Kidney capillary endothelial cell (primary cell): ENCODE data around the gene IFT43.

Source experiments
- DNase-seq: peaks from one replicate; pipeline ENCODE4 v3.0.0-alpha.2; 2018; ENCODE audit warnings: low spot score

IFT43 gene

DNA sequence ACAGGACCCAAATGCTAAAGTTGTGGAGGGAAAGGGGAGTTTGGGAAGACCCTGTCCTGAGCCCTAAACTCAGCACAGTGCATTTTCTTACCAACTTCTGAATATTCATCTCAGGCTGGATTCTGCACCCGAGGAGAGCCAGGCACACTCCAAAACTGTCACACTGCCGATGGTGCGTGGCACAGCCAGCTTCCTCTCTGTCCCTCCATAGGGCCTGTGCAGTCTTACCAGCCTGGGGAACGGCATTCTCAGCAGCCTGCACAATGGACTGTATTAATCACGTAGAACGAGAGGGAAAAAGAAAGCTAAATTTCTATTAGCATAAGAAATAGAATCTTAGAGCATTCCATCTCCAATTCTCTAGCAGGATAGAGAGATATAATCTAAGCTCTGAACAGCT, 94.9 kb downstream of the IFT43 start:
- no peak for DNase-seq

DNA sequence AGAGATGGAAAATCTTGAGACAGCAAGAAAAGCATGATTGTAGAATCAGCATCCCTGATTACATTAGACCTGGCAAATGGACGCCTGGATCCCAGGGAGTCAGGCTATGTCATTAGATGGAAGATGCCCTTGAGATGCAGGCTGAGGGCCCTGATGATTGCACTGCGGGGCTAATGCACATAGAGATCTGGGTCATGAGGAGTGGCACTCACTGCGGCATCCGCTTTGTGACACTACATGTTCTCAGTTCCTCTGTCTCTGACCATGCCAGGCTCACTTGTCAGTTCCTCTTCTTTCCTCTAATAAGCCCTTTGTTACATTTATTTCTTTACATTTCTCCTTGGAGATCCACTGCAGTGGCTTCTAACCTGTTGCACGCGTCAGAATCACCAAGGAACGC, 96.1 kb downstream of the IFT43 start:
- DNase-seq = no peak

DNA sequence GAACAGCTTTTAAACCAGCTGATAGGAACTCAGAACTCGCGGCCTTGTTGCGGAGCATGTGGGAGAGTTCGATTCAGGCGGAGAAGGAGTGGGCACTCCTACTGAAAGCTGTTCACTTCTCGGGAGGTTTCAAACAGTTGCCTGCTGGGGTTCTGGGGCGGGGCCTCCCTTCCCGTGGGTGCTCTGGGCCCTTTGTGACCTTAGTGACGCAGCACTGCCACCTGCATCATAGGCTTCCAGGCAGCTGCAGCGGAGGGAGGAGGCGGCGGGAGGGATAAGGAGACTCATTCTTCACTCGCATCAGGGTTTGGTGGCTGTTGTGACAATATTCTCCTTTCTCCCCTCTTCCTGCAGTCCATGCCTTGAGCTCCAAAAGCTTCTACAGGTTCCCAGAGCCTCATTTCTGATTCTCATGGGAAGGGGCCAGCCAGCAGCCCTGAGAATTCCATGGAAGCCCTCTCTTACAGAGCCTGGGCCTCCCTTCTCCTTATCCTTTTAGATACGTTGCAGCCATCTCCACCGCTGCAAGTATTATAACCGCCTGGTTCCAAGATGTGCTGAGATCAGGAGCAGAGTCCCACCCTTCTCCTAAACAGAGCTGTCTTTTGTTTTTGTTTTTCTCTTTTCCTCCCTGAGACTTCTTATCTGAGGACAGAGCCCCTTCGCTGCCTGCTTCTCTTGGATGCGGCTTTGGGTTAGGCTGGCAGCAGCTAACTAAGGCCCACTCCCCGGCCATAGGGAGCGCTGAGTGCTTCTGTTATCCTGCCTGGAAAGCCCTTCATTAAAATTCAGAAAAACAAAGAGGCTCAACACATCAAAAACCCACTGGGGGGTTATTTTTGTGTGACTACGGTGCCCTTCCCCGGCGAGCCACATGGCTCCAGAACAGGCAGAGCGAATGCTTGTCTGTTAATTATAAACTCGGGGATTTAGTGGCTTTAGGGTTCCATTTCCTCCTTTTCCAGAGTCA, 98.5 kb downstream of the IFT43 start:
- no peak for DNase-seq

GRCh38 chr14:76085358-76085757, 99.8 kb downstream of the IFT43 start:
- DNase-seq = no peak

DNA sequence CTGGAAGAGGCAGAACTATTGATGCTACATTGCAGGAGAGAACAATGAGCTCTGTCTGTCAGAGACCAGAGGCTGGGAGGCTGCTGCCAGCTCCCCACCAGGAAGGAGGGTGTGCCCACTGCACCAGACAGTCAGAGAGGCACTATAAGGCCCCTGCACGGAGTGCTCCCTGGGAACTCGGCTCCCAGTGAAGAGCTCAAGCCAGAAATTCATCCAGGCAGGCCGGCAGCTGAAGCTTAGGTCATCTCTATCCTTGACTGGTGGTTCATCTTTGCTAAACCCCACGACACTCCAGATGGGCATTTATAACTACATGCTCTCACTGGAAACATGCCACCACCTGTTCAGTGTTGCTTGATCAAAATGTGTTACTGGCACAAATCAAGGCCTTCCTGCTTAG, 101.1 kb downstream of the IFT43 start:
- no peak for DNase-seq

DNA sequence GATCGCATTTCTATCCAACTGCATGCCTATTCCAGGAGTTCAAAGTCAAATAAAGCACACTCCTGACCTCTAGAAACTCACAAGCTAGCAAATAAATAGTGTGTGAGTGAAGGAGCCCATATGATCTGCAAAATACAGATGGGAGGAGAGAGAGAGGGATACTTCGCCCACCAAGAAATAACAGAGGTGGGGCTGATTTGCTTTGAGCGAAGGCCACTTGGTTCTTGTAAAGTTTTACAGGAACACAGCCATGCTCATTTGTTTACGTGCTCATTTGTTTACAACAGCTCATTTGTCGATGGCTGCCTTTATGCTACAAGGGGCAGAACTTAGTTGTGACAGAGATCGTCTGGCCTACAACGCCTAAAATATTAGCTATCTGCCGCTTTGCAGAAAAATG, 102.8 kb downstream of the IFT43 start:
- DNase-seq = no peak

- DNase-seq = no peak
These were observed 103.4 kb downstream of the IFT43 start for GRCh38 chr14:76088771-76089571.

DNA sequence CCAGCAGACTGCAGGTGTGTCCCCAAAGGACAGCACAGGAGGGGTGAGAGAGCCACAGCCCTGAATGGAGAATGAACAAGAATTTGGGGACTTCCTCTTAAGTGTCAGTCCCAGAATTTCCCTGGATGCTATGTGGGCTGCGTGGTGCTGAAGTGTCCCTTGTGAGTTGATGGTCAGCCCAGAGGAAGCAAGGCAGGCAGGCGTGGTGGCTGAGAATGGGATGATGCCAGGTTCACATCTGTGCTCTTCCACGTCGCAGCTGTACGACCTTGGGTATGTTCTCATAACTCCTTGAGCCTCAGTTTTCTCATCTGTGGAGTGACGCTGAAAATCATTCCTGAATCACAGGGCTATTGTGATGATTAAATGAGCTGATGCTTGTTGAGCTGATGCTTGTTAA, 104.0 kb downstream of the IFT43 start:
- no peak for DNase-seq

DNA sequence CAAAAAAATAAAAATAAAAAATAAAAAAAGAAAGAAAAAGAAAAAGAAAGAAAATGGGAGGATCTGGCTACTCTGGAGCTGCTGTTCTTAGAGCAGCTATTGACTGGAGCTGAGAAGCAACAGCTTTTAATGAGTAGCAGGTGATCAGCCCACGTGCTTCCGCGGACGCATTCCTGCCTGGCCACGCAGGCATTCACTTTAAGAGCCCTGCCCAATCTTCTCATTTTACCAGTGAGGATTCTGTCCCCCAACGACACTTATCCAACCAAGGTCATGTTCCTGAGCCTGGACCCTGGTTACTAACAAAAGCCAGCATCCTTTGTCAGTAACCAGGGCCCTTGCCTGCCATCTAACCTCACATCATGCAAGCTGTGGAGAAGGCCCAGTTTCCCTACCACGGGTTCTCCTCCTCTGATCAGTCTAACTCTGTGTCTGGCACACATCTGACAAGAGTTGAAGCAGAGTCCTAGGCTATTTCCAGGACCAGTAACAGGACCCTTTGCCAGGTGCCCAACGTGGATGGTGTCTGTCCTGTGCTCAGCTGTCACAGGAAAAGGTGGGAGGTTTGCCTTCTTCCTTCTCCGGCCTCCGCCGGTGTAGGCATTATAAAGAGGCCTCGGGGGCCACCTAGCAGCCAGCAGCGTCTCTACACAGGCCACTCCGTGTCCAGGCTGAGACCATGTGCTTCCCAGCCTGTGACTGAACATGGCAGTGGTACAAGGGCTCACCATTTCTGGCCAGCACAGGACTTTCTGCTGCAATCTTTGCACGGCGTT, 105.2 kb downstream of the IFT43 start:
- DNase-seq = peak; percentile 21

DNA sequence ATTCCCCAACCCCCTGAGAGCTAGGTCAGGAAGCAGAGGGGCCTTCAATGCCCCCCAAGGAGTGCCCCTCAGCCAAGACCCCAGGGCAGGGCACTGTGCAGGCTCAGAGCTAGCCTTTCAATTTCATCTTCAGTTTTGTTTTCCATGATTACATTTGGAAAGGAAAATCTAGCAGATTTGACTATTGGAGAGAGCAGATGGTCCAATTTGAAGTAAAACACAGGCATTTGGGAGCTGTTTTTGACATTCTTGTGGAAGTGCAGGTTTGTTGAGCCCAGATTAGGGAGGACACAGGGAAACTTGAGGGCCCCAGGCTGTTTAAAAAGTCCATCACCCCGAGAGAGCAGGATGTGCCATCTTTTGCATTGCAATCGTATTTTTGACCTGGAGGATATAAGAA, 107.5 kb downstream of the IFT43 start:
- no peak for DNase-seq

DNA sequence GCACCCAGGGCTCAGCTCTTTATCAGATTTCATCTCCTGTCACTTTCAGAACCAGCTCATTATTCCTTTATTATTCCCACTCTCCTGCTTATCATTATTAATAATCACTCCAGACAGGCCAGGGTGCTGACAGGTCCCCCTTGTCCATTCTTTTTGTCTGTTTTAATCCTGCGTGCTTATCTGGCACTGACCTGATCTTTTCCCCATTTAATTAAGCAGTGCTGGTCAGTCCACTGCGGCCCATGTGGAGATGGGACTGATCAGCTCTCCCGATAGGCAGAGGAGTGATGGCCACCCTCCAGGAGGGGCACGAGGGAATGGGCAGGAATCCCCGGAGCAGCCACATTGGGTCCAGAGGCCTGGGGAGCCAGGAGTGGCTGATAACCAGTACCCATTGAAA, 110.7 kb downstream of the IFT43 start:
- DNase-seq = no peak

DNA sequence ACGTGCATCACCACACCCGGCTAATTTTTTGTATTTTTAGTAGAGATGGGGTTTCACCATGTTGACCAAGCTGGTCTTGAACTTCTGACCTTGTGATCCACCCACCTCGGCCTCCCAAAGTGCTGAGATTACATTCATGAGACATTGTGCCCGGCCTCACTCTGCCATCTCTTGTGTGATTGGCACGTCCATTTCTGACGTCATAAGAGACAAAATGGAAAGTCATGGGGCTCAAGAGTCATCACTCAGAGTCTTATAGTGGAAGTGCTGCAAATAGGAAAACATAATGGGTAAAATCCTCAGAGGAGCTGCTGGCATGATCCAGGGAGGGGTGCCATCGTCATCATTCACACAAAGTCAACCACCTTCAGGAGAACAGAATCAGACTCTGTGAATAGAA, 112.0 kb downstream of the IFT43 start:
- no peak for DNase-seq

DNA sequence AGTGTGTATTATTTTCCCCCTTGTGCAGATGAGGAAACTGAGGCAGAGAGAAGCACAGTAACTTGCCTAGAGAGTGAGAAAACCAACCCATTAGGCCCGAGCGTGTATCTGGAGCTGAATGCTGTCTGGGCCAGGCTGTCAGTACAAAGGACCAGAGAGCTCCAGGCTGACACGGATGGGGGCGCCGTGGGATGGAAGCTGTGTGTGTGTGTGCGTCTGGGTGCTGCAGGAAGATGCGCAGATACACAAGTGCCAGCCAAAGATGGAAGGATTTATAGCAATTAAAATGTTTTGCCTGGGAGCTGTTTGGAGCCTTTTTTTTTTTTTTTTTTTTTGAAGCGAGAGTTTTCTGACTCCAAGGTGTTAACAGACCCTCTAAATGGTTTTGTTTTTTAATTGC, 112.5 kb downstream of the IFT43 start:
- no peak for DNase-seq

GRCh38 chr14:76098916-76099675, 113.5 kb downstream of the IFT43 start:
- no peak for DNase-seq

- DNase-seq = no peak
These were observed 114.7 kb downstream of the IFT43 start for GRCh38 chr14:76100236-76100635.

GRCh38 chr14:76101391-76102379, 116.1 kb downstream of the IFT43 start:
- DNase-seq = no peak

DNA sequence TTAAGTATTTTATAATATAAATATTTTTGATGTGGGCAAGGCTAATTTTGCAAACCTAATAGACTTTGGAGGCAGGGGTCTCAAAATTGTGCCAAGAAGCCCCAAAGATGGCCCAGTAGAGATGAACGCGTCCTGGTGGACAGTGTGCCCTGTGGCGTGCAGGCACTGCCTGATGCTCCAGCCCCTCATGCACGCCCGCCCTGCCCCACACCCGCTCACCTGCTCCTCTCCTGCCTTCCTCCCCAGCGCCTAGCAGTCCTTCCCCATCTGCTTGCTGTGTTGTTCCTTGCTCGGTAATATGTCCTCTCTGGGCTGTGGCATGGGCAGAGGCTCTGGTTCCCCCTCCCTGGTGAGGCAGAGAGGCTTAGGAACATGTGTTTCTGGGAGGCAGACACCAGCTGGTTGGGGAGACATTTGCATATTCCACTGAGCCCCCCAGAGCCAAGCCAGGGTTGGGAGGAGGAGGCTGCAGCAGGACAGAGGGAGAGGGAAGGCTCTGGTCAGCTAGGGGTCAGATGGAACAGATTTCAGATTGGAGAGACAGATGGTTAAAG, 119.3 kb downstream of the IFT43 start:
- no peak for DNase-seq

DNA sequence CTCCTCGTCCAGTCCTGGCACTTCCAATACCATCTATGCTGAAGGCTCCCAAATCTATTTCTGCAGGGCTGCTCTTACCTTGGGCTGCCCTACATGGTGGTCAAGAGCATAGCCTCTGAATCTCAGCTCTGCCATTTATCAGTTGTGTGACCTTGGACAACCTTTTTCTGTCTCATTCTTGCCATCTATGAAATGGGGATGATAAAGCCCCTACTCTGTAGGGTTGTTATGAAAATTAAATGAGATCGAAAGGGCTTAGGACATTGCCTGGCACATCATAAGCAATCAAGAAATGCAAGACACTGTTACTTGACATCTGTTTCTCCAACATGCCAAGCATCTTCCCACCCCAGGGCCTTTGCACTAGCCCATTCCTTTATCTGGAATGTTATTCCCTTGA, 120.6 kb downstream of the IFT43 start:
- no peak for DNase-seq

DNA sequence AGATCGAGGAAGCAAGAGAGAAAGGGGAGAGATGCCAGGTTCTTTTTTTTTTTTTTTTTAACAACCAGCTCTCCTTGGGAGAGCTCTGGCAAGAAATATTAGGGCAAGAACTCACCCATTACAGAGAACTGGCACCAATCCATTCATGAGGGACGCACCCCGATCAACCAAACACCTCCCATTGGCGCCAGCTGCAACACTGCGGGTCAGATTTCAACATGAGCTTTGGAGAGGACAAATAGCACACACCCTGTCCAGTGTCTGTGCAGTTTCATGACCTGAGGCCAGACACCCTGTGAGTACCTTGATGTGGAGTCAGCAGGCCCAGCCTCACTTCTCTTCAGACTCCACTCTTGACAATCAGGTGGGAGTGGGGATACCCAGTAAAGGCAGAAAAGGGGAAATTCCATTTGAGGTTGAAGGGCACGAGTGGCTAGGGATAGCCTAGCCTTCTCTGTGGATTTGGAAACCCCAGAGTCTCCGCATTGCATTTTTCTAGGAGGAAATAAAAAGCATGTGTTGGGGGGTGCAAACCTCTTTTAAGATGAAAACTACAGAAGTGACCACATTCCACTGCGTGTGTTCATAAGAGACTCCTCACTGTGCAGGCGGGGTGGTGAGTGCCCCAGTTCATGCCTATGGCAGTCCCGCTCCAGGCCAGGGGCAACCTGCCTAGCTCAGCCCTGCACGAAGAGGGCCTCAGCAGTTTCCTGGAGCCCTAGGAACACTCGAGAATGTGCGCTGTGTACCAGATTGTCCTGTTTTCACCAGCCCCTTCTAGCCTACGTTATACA, 123.7 kb downstream of the IFT43 start:
- no peak for DNase-seq
